HG02981 (cell line): ENCODE data around the gene HERC6.
"Not testable (repeated sequence)": the region's sequence is repeated elsewhere in the genome, so short reads cannot be mapped to it uniquely, and the experiment has no call there.

Experiments
- ATAC-seq: cut with Tn5 transposase; IDR thresholded peaks from one replicate; pipeline ENCODE4 v1.9.1; 2021; ENCODE audit warnings: mild to moderate bottlenecking, moderate library complexity; ENCODE audit not compliant: unreplicated experiment

The HERC6 gene

GRCh38 chr4:88382621-88383020 is 4.0 kb downstream of the HERC6 start:
- ATAC-seq: peak; percentile 47

- ATAC-seq: no peak
Observed at GRCh38 chr4:88390128-88390527, 11.5 kb downstream of the HERC6 start.

GRCh38 chr4:88391703-88392102 is 13.1 kb downstream of the HERC6 start:
- no peak for ATAC-seq

- no peak for ATAC-seq
Observed at GRCh38 chr4:88396681-88397080, 18.0 kb downstream of the HERC6 start.

GRCh38 chr4:88398381-88398780 is 19.7 kb downstream of the HERC6 start:
- ATAC-seq: no peak

- ATAC-seq: no peak
Observed at GRCh38 chr4:88409206-88409605, 30.6 kb downstream of the HERC6 start.

GRCh38 chr4:88409789-88410188 is 31.1 kb downstream of the HERC6 start:
- no peak for ATAC-seq

GRCh38 chr4:88411491-88412096 is 32.9 kb downstream of the HERC6 start:
- ATAC-seq: peak; percentile 71

GRCh38 chr4:88413801-88414200 is 35.1 kb downstream of the HERC6 start:
- no peak for ATAC-seq

GRCh38 chr4:88414755-88415154 is 36.1 kb downstream of the HERC6 start:
- no peak for ATAC-seq

GRCh38 chr4:88415982-88416381 is 37.3 kb downstream of the HERC6 start:
- ATAC-seq: no peak

GRCh38 chr4:88418411-88418810 is 39.8 kb downstream of the HERC6 start:
- ATAC-seq: no peak

GRCh38 chr4:88419874-88420273 is 41.2 kb downstream of the HERC6 start:
- ATAC-seq: no peak

- no peak for ATAC-seq
Observed at GRCh38 chr4:88420844-88421243, 42.2 kb downstream of the HERC6 start.

- no peak for ATAC-seq
Observed at GRCh38 chr4:88422403-88422802, 43.8 kb downstream of the HERC6 start.

- no peak for ATAC-seq
Observed at GRCh38 chr4:88429401-88429800, 50.7 kb downstream of the HERC6 start.

- no peak for ATAC-seq
Observed at GRCh38 chr4:88435987-88436693, 57.5 kb downstream of the HERC6 start.

- ATAC-seq: not testable (repeated sequence)
Observed at GRCh38 chr4:88437873-88438272, 59.2 kb downstream of the HERC6 start.

- no peak for ATAC-seq
Observed at GRCh38 chr4:88439161-88439760, 60.6 kb downstream of the HERC6 start.

- ATAC-seq: no peak
Observed at GRCh38 chr4:88440146-88440545, 61.5 kb downstream of the HERC6 start.

GRCh38 chr4:88441696-88442095 is 63.0 kb downstream of the HERC6 start:
- no peak for ATAC-seq

GRCh38 chr4:88442689-88443191 is 64.1 kb downstream of the HERC6 start:
- no peak for ATAC-seq
